ENCODE measurements around the gene CECR2. TPM values are rescaled to one million over a fixed set of nuclear protein-coding genes. Genes with fewer than 3 reads are reported as not detected.
"Not testable (repeated sequence)": the region's sequence is repeated elsewhere in the genome, so short reads cannot be mapped to it uniquely, and the experiment has no call there.

The CECR2 gene
- total RNA-seq, 2 experiments from 2014 or later = not detected

- Histone ChIP-seq H3K36me3 (ENCODE audit: insufficient read depth, low read length) (no peaks in the 10 kb centered on the region), H3K9me3 (ENCODE audit: control insufficient read depth in 1 of 2, insufficient read depth in 1 of 2, low read length in 2 of 2) (no peaks in the 10 kb centered on the region), H3K4me1 (ENCODE audit: insufficient read depth, low read length) (no peaks in the 10 kb centered on the region), H3K4me3 (ENCODE audit: low read length) (no peak overlapping the region), H3K27me3 (ENCODE audit: control insufficient read depth in 1 of 2, insufficient read depth in 2 of 2, low read length in 2 of 2) (peaks cover 0 to 4% of the 10 kb centered on the region in 2 experiments), H3K27ac (ENCODE audit: low read depth in 1 of 2, low read length in 2 of 2) (no peak overlapping the region)
- TF ChIP-seq CTCF (IDR thresholded peaks at IDR 0.05) = no peak
- intact Hi-C loops (cut with DNase I, micrococcal nuclease) = no loop called here
- Mint-ChIP-seq H3K4me3 (no peak overlapping the region), H3K27ac (no peak overlapping the region), H3K4me1 (ENCODE audit: low read depth) (no peaks in the 10 kb centered on the region), H3K27me3 (no peaks in the 10 kb centered on the region), H3K9me3 (no peaks in the 10 kb centered on the region), H3K36me3 (ENCODE audit: low read depth) (no peaks in the 10 kb centered on the region)
- CTCF ChIA-PET = no interaction called here
- ATAC-seq (ENCODE audit: poor library complexity) = no peak
- POLR2A ChIA-PET = no interaction called here
- DNase-seq = no peak
Measured at GRCh38 chr22:17559188-17559587, 189.9 kb downstream of the CECR2 start.

- Histone ChIP-seq H3K27me3 (ENCODE audit: control insufficient read depth in 1 of 2, insufficient read depth in 2 of 2, low read length in 2 of 2) (peaks cover 0 to 4% of the 10 kb centered on the region in 2 experiments), H3K9me3 (ENCODE audit: control insufficient read depth in 1 of 2, insufficient read depth in 1 of 2, low read length in 2 of 2) (no peaks in the 10 kb centered on the region), H3K4me3 (ENCODE audit: low read length) (no peak within 1 kb of the TSS), H3K27ac (ENCODE audit: low read depth in 1 of 2, low read length in 2 of 2) (no peak within 1 kb of the TSS), H3K4me1 (ENCODE audit: insufficient read depth, low read length) (no peaks in the 10 kb centered on the region), H3K36me3 (ENCODE audit: insufficient read depth, low read length) (no peaks in the 10 kb centered on the region)
- POLR2A ChIA-PET = no interaction called here
- H3K4me3 Mint-ChIP-seq = no peak within 1 kb of the TSS
- intact Hi-C loops (cut with DNase I, micrococcal nuclease) = no loop called here
- no peaks in the 10 kb centered on the region for H3K4me1 Mint-ChIP-seq (ENCODE audit: low read depth)
- H3K9me3 Mint-ChIP-seq = no peaks in the 10 kb centered on the region
- DNase-seq (no peak), ATAC-seq (ENCODE audit: poor library complexity) (no peak)
- no peaks in the 10 kb centered on the region for H3K27me3 Mint-ChIP-seq
- CTCF ChIA-PET = no interaction called here
- no peak within 1 kb of the TSS for H3K27ac Mint-ChIP-seq
- no peaks in the 10 kb centered on the region for H3K36me3 Mint-ChIP-seq (ENCODE audit: low read depth)
- TF ChIP-seq CTCF (IDR thresholded peaks at IDR 0.05) = no peak
Measured at GRCh38 chr22:17562906-17563870, 193.9 kb downstream of the CECR2 start, which contains the start of gene SLC25A18. SLC25A18 (plus strand) TSS chr22:17563498; CDS start chr22:17579945, 16,447 bp downstream.

GRCh38 chr22:17563936-17564391, 194.7 kb downstream of the CECR2 start:
- Mint-ChIP-seq H3K27me3 (no peaks in the 10 kb centered on the region), H3K36me3 (ENCODE audit: low read depth) (no peaks in the 10 kb centered on the region), H3K9me3 (no peaks in the 10 kb centered on the region), H3K4me1 (ENCODE audit: low read depth) (no peaks in the 10 kb centered on the region), H3K27ac (no peak overlapping the region), H3K4me3 (no peak overlapping the region)
- peaks cover 0 to 4% of the 10 kb centered on the region in 2 experiments for H3K27me3 ChIP-seq (ENCODE audit: control insufficient read depth in 1 of 2, insufficient read depth in 2 of 2, low read length in 2 of 2)
- intact Hi-C loops (cut with DNase I, micrococcal nuclease) = no loop called here
- DNase-seq (no peak), ATAC-seq (ENCODE audit: poor library complexity) (no peak)
- no peak for TF ChIP-seq CTCF (IDR thresholded peaks at IDR 0.05)
- no peaks in the 10 kb centered on the region for H3K4me1 ChIP-seq (ENCODE audit: insufficient read depth, low read length)
- POLR2A ChIA-PET = no interaction called here
- H3K36me3 ChIP-seq (ENCODE audit: insufficient read depth, low read length) = no peaks in the 10 kb centered on the region
- no peaks in the 10 kb centered on the region for H3K9me3 ChIP-seq (ENCODE audit: control insufficient read depth in 1 of 2, insufficient read depth in 1 of 2, low read length in 2 of 2)
- no peak overlapping the region for H3K27ac ChIP-seq (ENCODE audit: low read depth in 1 of 2, low read length in 2 of 2)
- CTCF ChIA-PET = interaction anchor here (0.6 kb wide), 1 partner anchor 387 kb away, joined by 3 read pairs; no protein-coding TSS in a partner anchor
- H3K4me3 ChIP-seq (ENCODE audit: low read length) = no peak overlapping the region

- H3K4me3 Mint-ChIP-seq, POLR2A ChIA-PET, CTCF ChIA-PET: not testable (repeated sequence)
Measured at GRCh38 chr22:17566016-17566687, 196.9 kb downstream of the CECR2 start.

More at GRCh38 chr22:17566016-17566687, 196.9 kb downstream of the CECR2 start:
- intact Hi-C loops (cut with DNase I, micrococcal nuclease); H3K27ac ChIP-seq (ENCODE audit: low read depth in 1 of 2, low read length in 2 of 2); H3K4me1 Mint-ChIP-seq (ENCODE audit: low read depth); H3K4me1 ChIP-seq (ENCODE audit: insufficient read depth, low read length); H3K27me3 ChIP-seq (ENCODE audit: control insufficient read depth in 1 of 2, insufficient read depth in 2 of 2, low read length in 2 of 2); H3K9me3 Mint-ChIP-seq; DNase-seq; H3K27me3 Mint-ChIP-seq; H3K27ac Mint-ChIP-seq; H3K4me3 ChIP-seq (ENCODE audit: low read length); ATAC-seq (ENCODE audit: poor library complexity); H3K36me3 Mint-ChIP-seq (ENCODE audit: low read depth); H3K36me3 ChIP-seq (ENCODE audit: insufficient read depth, low read length); H3K9me3 ChIP-seq (ENCODE audit: control insufficient read depth in 1 of 2, insufficient read depth in 1 of 2, low read length in 2 of 2): not testable (repeated sequence)

All from CD4-positive, alpha-beta T cell (primary cell).